PFSK-1 (cell line): ENCODE results near the gene POSTN.

ENCODE experiments used
- FOXP2 ChIP-seq: optimal IDR thresholded peaks from 2 replicates; pipeline ENCODE3; 2011; ENCODE audit warnings: borderline replicate concordance, control low read depth, inconsistent platforms; ENCODE audit not compliant: insufficient read depth; ENCODE audit errors: extremely low read length, extremely low read depth
- POLR2AphosphoS5 ChIP-seq: IDR thresholded peaks from 2 replicates; pipeline ENCODE4 v1.6.1; 2012; ENCODE audit warnings: low read depth, mild to moderate bottlenecking, control low read depth, low read length, moderate library complexity
- SIN3A ChIP-seq: IDR thresholded peaks from 2 replicates; pipeline ENCODE4 v1.6.1; 2012; ENCODE audit warnings: mild to moderate bottlenecking, low read length, moderate library complexity, borderline replicate concordance; ENCODE audit not compliant: insufficient read depth
- TAF1 ChIP-seq: IDR thresholded peaks from 2 replicates; pipeline ENCODE4 v1.6.1; 2012; ENCODE audit warnings: low read length, control low read depth, borderline replicate concordance; ENCODE audit not compliant: insufficient read depth
- TF ChIP-seq, protein P1 (sequence below), 2 experiments: IDR thresholded peaks; 2 replicates each; pipeline versions ENCODE4 v1.6.1 to v1.8.0; 2011 to 2012; ENCODE audit warnings: low read depth in 2 of 2, low read length in 2 of 2, control low read depth in 1 of 2, inconsistent platforms in 1 of 2, mild to moderate bottlenecking in 1 of 2, moderate library complexity in 1 of 2; ENCODE audit not compliant: insufficient read depth in 1 of 2

POSTN gene

DNA sequence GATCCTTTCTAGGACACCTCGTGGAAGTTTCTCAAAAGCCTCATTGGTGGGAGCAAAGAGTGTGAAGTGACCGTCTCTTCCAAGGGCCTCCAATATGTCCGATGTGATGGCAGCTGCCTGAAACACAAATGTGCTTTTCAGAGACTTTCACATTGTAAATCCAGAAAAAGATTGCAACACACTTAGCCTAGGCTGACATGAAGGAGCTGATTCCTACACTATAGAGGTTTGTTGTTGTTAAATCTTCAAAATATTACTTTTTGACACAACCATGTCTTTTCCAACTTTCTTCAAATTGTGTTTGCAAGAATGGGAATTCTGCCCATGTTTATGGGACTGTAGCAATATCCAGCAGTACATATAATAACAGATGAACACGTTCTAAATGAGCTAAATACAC, 12.4 kb downstream of the POSTN start:
- TF ChIP-seq SIN3A (no peak), FOXP2 (no peak), TAF1 (no peak), POLR2AphosphoS5 (no peak)
- TF ChIP-seq, protein P1, sequence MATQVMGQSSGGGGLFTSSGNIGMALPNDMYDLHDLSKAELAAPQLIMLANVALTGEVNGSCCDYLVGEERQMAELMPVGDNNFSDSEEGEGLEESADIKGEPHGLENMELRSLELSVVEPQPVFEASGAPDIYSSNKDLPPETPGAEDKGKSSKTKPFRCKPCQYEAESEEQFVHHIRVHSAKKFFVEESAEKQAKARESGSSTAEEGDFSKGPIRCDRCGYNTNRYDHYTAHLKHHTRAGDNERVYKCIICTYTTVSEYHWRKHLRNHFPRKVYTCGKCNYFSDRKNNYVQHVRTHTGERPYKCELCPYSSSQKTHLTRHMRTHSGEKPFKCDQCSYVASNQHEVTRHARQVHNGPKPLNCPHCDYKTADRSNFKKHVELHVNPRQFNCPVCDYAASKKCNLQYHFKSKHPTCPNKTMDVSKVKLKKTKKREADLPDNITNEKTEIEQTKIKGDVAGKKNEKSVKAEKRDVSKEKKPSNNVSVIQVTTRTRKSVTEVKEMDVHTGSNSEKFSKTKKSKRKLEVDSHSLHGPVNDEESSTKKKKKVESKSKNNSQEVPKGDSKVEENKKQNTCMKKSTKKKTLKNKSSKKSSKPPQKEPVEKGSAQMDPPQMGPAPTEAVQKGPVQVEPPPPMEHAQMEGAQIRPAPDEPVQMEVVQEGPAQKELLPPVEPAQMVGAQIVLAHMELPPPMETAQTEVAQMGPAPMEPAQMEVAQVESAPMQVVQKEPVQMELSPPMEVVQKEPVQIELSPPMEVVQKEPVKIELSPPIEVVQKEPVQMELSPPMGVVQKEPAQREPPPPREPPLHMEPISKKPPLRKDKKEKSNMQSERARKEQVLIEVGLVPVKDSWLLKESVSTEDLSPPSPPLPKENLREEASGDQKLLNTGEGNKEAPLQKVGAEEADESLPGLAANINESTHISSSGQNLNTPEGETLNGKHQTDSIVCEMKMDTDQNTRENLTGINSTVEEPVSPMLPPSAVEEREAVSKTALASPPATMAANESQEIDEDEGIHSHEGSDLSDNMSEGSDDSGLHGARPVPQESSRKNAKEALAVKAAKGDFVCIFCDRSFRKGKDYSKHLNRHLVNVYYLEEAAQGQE (IDR thresholded peaks at IDR 0.05; ENCODE audit: insufficient read depth in 1 of 2, low read depth in 2 of 2, low read length in 2 of 2) = no peak

- TF ChIP-seq POLR2AphosphoS5 (no peak), SIN3A (no peak), TAF1 (no peak), FOXP2 (no peak)
- TF ChIP-seq, protein P1 (IDR thresholded peaks at IDR 0.05; ENCODE audit: insufficient read depth in 1 of 2, low read depth in 2 of 2, low read length in 2 of 2) = no peak
Measured at GRCh38 chr13:37585541-37585940, 13.0 kb downstream of the POSTN start.

DNA sequence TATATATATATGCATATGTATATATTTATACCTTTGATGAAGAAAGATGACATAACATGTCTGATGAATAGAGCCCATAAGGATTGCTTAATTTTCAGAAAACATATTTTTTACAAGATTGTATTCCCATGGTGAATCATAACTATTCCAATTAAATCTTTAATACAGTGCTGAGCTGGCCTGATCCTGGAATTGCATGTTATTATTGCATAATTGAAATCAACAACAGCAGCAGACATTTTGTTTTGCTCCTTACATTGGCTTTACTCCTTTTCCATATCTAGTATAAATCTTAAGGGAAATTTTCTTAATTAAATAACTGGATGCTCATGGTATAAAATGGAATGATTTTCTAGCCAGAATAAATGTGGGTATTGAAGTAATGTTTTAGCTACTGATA, 22.0 kb downstream of the POSTN start:
- TF ChIP-seq, protein P1 (IDR thresholded peaks at IDR 0.05; ENCODE audit: insufficient read depth in 1 of 2, low read depth in 2 of 2, low read length in 2 of 2) = no peak
- TF ChIP-seq FOXP2 (no peak), SIN3A (no peak), TAF1 (no peak), POLR2AphosphoS5 (no peak)

DNA sequence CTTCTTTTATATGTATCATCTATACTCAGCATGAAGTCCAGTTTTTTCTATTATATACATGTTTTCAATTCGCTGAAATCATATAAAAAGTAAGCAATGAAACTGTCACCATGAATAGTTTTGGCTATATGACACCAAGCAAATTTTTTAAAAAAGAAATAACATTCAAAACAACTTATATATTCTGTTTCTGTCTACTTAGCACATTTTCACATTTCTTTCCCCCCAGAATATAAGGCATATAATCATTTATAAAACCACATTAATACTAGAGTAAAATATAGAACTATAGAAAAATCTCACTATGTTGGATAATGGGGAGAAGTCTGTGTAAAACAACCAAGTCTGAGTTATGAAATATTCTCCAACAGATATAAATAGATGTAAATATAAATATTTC, 33.1 kb downstream of the POSTN start:
- TF ChIP-seq, protein P1 (IDR thresholded peaks at IDR 0.05; ENCODE audit: insufficient read depth in 1 of 2, low read depth in 2 of 2, low read length in 2 of 2) = no peak
- TF ChIP-seq TAF1 = no peak
- TF ChIP-seq POLR2AphosphoS5 = no peak
- no peak for TF ChIP-seq FOXP2
- no peak for TF ChIP-seq SIN3A

GRCh38 chr13:37561031-37561430, 37.5 kb downstream of the POSTN start:
- TF ChIP-seq, protein P1 (IDR thresholded peaks at IDR 0.05; ENCODE audit: insufficient read depth in 1 of 2, low read depth in 2 of 2, low read length in 2 of 2) = no peak
- TF ChIP-seq TAF1 (no peak), FOXP2 (no peak), POLR2AphosphoS5 (no peak), SIN3A (no peak)
